ENCODE results near the gene CDKAL1. TPM values are rescaled to one million over a fixed set of nuclear protein-coding genes. Genes with fewer than 3 reads are reported as not detected.

CDKAL1 gene
- total and polyA plus RNA-seq, 9 of the 15 experiments (the other 6 are each of a cell fraction or from before 2014, with no cell fraction given), result 11.2 to 36.3 (median 20.1) TPM

GRCh38 chr6:20571261-20571660 is 37.0 kb downstream of the CDKAL1 start (continued):
- peak; percentile 68 for TF ChIP-seq CBFA2T2 (conservative IDR thresholded peaks at IDR 0.05)
- peak; percentile 52; the same call in 1 of the 2 replicates for TF ChIP-seq SOX6 (IDR thresholded peaks at IDR 0.05)
- TF ChIP-seq ZNF239 (CRISPR knock-in tag; IDR thresholded peaks at IDR 0.05), result no peak
- no peak for TF ChIP-seq ZNF79 (CRISPR knock-in tag; IDR thresholded peaks at IDR 0.05; ENCODE audit: low read depth)
- TF ChIP-seq JUNB (CRISPR knock-in tag; conservative IDR thresholded peaks at IDR 0.05), result no peak
- TF ChIP-seq MEIS2 (IDR thresholded peaks at IDR 0.05; ENCODE audit: partially characterized antibody), result peak; percentile 41
- no peak for TF ChIP-seq U2AF2 (optimal IDR thresholded peaks at IDR 0.05; ENCODE audit: low read depth, low read length)
- no peak for TF ChIP-seq ZBTB5 (IDR thresholded peaks at IDR 0.05)
- no peak for TF ChIP-seq BCLAF1 (IDR thresholded peaks at IDR 0.05; ENCODE audit: borderline replicate concordance in 1 of 2, control insufficient read depth in 1 of 2, low read depth in 2 of 2, low read length in 1 of 2)
- TF ChIP-seq TCF15 (CRISPR knock-in tag; IDR thresholded peaks at IDR 0.05), result no peak
- TF ChIP-seq SMAD4 (CRISPR knock-in tag; conservative IDR thresholded peaks at IDR 0.05), result no peak
- no peak for TF ChIP-seq HMG20A (CRISPR knock-in tag; conservative IDR thresholded peaks at IDR 0.05)
- TF ChIP-seq TEAD2 (tag; IDR thresholded peaks at IDR 0.05), result no peak
- TF ChIP-seq YY1 (IDR thresholded peaks at IDR 0.05; ENCODE audit: borderline replicate concordance in 1 of 3, control insufficient read depth in 1 of 3, extremely low read depth in 1 of 3, insufficient read depth in 3 of 3, insufficient read length in 1 of 3, insufficient replicate concordance in 2 of 3, low read depth in 1 of 3, low read length in 2 of 3), result no peak
- no peak for TF ChIP-seq CBX5 (IDR thresholded peaks at IDR 0.05; ENCODE audit: borderline replicate concordance, low read depth)
- TF ChIP-seq FOXA3 (CRISPR knock-in tag; conservative IDR thresholded peaks at IDR 0.05 in 1 of 2, IDR thresholded peaks at IDR 0.05 in 1 of 2), result peak in 1 of 2 experiments; percentile 32; a peak in 1 of 4 replicates
- no peak for TF ChIP-seq NR3C1 (CRISPR knock-in tag; IDR thresholded peaks at IDR 0.05)
- TF ChIP-seq ZNF224 (CRISPR knock-in tag; IDR thresholded peaks at IDR 0.05), result no peak
- TF ChIP-seq KLF16 (IDR thresholded peaks at IDR 0.05), result peak; percentile 59; the same call in 1 of the 2 replicates
- TF ChIP-seq ZNF3 (CRISPR knock-in tag; IDR thresholded peaks at IDR 0.05), result no peak
- TF ChIP-seq ZNF24 (IDR thresholded peaks at IDR 0.05), result peak; percentile 41; the same call in 1 of the 2 replicates
- peak; percentile 70; the same call in 1 of the 2 replicates for TF ChIP-seq SMARCE1 (IDR thresholded peaks at IDR 0.05)
- TF ChIP-seq PYGO2 (tag; IDR thresholded peaks at IDR 0.05), result no peak
- TF ChIP-seq GATA2 (CRISPR knock-in tag; IDR thresholded peaks at IDR 0.05), result no peak
- peak; percentile 76; the same call in 1 of the 2 replicates for TF ChIP-seq SPI1 (IDR thresholded peaks at IDR 0.05; ENCODE audit: borderline replicate concordance, low read depth, low read length)

Data from K562 (cell line).